Measurements from ENCODE around the gene COPE. TPM values are rescaled to one million over a fixed set of nuclear protein-coding genes. Genes with fewer than 3 reads are reported as not detected.

The COPE gene
- total RNA-seq, 4 donors from 2014 or later: 97.3 to 164 (median 144) TPM

GRCh38 chr19:18870531-18871172 lies 48.5 kb downstream of the COPE start:
- no peak for TF ChIP-seq CTCF (IDR thresholded peaks at IDR 0.05; ENCODE audit: low read depth)

- TF ChIP-seq CTCF (IDR thresholded peaks at IDR 0.05; ENCODE audit: low read depth): no peak
Measured at GRCh38 chr19:18869781-18870530, 49.2 kb downstream of the COPE start.

- no peak for TF ChIP-seq CTCF (IDR thresholded peaks at IDR 0.05; ENCODE audit: low read depth)
Measured at GRCh38 chr19:18869023-18869618, 50.1 kb downstream of the COPE start.

GRCh38 chr19:18868380-18869022 lies 50.7 kb downstream of the COPE start:
- no peak for TF ChIP-seq CTCF (IDR thresholded peaks at IDR 0.05; ENCODE audit: low read depth)

GRCh38 chr19:18867751-18868150 lies 51.4 kb downstream of the COPE start:
- TF ChIP-seq CTCF (IDR thresholded peaks at IDR 0.05; ENCODE audit: low read depth): no peak

GRCh38 chr19:18867199-18867598 lies 52.0 kb downstream of the COPE start:
- no peak for TF ChIP-seq CTCF (IDR thresholded peaks at IDR 0.05; ENCODE audit: low read depth)

- TF ChIP-seq CTCF (IDR thresholded peaks at IDR 0.05; ENCODE audit: low read depth): no peak
Measured at GRCh38 chr19:18866800-18867123, 52.4 kb downstream of the COPE start.

Measured in subcutaneous adipose tissue (tissue), 4 donors.